ENCODE data around the gene AFF2.

Gene AFF2

DNA sequence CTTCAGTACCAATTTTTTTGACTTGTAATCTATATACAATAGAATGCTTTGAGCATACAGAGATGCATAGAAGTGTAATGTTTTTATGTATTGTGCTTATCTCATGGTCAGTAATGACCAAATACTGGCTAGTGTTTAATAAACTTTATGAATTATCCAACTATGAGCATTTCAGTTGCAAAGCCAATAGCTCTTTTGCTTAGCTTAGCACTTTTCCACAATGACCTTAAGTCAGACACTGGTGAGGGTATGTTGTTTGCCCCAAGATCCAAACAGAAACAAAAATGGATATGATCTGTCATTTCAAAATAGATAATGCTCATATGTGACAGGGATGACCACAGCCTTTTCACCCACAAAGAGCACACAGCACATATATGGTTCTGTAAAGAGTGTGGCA lies 393.0 kb downstream of the AFF2 start:
- Histone ChIP-seq H2AFZ (ENCODE audit: low read length) (no peak overlapping the region), H3K4me1 (ENCODE audit: low read length) (no peaks in the 10 kb centered on the region), H3K27me3 (replicated peaks; ENCODE audit: insufficient read depth, low read length) (no peaks in the 10 kb centered on the region), H3K9me2 (replicated peaks; ENCODE audit: insufficient read depth, low read length) (no peaks in the 10 kb centered on the region), H3K9me3 (replicated peaks; ENCODE audit: insufficient read depth, low read length) (no peaks in the 10 kb centered on the region), H3K36me3 (replicated peaks; ENCODE audit: insufficient read depth, low read length) (no peaks in the 10 kb centered on the region), H3K4me3 (ENCODE audit: low read length) (no peak overlapping the region), H3K79me2 (ENCODE audit: low read length) (no peaks in the 10 kb centered on the region), H3K9ac (ENCODE audit: low read length) (no peak overlapping the region), H3K4me2 (ENCODE audit: low read depth, low read length) (no peak overlapping the region), H3F3A (ENCODE audit: insufficient read depth, low read length) (no peaks in the 10 kb centered on the region), H4K20me1 (ENCODE audit: insufficient read depth, low read length) (no peaks in the 10 kb centered on the region), H3K27ac (ENCODE audit: low read length) (no peak overlapping the region)
- no peak for TF ChIP-seq EZH2 (optimal IDR thresholded peaks at IDR 0.05; ENCODE audit: low read depth, low read length)
- TF ChIP-seq, protein P1, sequence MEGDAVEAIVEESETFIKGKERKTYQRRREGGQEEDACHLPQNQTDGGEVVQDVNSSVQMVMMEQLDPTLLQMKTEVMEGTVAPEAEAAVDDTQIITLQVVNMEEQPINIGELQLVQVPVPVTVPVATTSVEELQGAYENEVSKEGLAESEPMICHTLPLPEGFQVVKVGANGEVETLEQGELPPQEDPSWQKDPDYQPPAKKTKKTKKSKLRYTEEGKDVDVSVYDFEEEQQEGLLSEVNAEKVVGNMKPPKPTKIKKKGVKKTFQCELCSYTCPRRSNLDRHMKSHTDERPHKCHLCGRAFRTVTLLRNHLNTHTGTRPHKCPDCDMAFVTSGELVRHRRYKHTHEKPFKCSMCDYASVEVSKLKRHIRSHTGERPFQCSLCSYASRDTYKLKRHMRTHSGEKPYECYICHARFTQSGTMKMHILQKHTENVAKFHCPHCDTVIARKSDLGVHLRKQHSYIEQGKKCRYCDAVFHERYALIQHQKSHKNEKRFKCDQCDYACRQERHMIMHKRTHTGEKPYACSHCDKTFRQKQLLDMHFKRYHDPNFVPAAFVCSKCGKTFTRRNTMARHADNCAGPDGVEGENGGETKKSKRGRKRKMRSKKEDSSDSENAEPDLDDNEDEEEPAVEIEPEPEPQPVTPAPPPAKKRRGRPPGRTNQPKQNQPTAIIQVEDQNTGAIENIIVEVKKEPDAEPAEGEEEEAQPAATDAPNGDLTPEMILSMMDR (IDR thresholded peaks at IDR 0.05; ENCODE audit: low read length): no peak
- no peak for TF ChIP-seq EZH2phosphoT487 (IDR thresholded peaks at IDR 0.05; ENCODE audit: low read length)
- DNase-seq: no peak

DNA sequence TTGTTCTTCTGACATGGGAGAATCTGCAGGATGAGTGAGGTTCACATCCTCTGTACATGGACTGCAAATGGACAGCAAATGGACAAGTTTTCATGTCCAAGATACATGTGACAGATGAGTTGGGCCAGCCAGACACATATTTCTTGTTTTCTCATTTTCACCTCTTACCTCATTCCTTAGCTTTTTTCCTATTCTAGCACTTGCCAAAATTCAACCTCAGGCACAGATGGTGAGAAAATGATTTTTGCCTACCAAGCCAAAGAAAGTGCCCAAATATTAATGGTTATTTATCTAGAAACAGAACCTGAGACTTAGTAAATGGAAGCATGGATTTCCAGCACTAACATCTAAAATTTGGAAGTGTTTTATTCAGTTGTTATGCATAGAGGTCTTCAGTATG lies 402.2 kb downstream of the AFF2 start:
- H3K9me3 ChIP-seq (replicated peaks; ENCODE audit: insufficient read depth, low read length): no peaks in the 10 kb centered on the region
- no peaks in the 10 kb centered on the region for H3K9me2 ChIP-seq (replicated peaks; ENCODE audit: insufficient read depth, low read length)
- H3F3A ChIP-seq (ENCODE audit: insufficient read depth, low read length): no peaks in the 10 kb centered on the region
- no peaks in the 10 kb centered on the region for H3K27me3 ChIP-seq (replicated peaks; ENCODE audit: insufficient read depth, low read length)
- H3K4me3 ChIP-seq (ENCODE audit: low read length): no peak overlapping the region
- TF ChIP-seq, protein P1 (IDR thresholded peaks at IDR 0.05; ENCODE audit: low read length): no peak
- TF ChIP-seq EZH2 (optimal IDR thresholded peaks at IDR 0.05; ENCODE audit: low read depth, low read length) (no peak), EZH2phosphoT487 (IDR thresholded peaks at IDR 0.05; ENCODE audit: low read length) (no peak)
- no peak overlapping the region for H3K4me2 ChIP-seq (ENCODE audit: low read depth, low read length)
- H3K4me1 ChIP-seq (ENCODE audit: low read length): no peaks in the 10 kb centered on the region
- H3K27ac ChIP-seq (ENCODE audit: low read length): no peak overlapping the region
- DNase-seq: no peak
- H2AFZ ChIP-seq (ENCODE audit: low read length): no peak overlapping the region
- H3K9ac ChIP-seq (ENCODE audit: low read length): no peak overlapping the region
- H4K20me1 ChIP-seq (ENCODE audit: insufficient read depth, low read length): no peaks in the 10 kb centered on the region
- H3K79me2 ChIP-seq (ENCODE audit: low read length): no peaks in the 10 kb centered on the region
- no peaks in the 10 kb centered on the region for H3K36me3 ChIP-seq (replicated peaks; ENCODE audit: insufficient read depth, low read length)

DNA sequence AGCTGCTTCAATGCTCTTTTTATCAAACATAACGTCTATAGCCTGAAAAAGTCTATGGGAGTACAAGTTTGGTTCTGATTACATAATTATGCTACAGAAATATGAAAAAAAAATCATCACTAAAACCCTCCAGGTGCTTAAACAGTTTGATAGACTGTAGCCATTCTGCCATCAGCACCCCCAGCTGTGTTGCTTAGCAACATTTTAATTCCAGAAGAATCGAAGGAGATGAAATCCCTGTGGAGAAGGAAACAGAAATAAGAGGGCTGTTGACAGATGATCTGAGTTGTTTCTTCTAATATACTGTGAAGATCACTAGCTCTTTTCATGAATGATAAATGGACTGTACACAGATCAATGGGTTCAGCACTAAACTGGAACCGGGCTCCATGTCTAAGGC lies 402.8 kb downstream of the AFF2 start:
- H3K27me3 ChIP-seq (replicated peaks; ENCODE audit: insufficient read depth, low read length): no peaks in the 10 kb centered on the region
- H3F3A ChIP-seq (ENCODE audit: insufficient read depth, low read length): no peaks in the 10 kb centered on the region
- H2AFZ ChIP-seq (ENCODE audit: low read length): no peak overlapping the region
- no peak for DNase-seq
- H3K4me3 ChIP-seq (ENCODE audit: low read length): no peak overlapping the region
- no peaks in the 10 kb centered on the region for H3K9me3 ChIP-seq (replicated peaks; ENCODE audit: insufficient read depth, low read length)
- no peak for TF ChIP-seq EZH2 (optimal IDR thresholded peaks at IDR 0.05; ENCODE audit: low read depth, low read length)
- TF ChIP-seq, protein P1 (IDR thresholded peaks at IDR 0.05; ENCODE audit: low read length): no peak
- no peak for TF ChIP-seq EZH2phosphoT487 (IDR thresholded peaks at IDR 0.05; ENCODE audit: low read length)
- no peak overlapping the region for H3K4me2 ChIP-seq (ENCODE audit: low read depth, low read length)
- H3K79me2 ChIP-seq (ENCODE audit: low read length): no peaks in the 10 kb centered on the region
- H3K9me2 ChIP-seq (replicated peaks; ENCODE audit: insufficient read depth, low read length): no peaks in the 10 kb centered on the region
- no peaks in the 10 kb centered on the region for H3K4me1 ChIP-seq (ENCODE audit: low read length)
- no peaks in the 10 kb centered on the region for H4K20me1 ChIP-seq (ENCODE audit: insufficient read depth, low read length)
- no peak overlapping the region for H3K27ac ChIP-seq (ENCODE audit: low read length)
- no peaks in the 10 kb centered on the region for H3K36me3 ChIP-seq (replicated peaks; ENCODE audit: insufficient read depth, low read length)
- H3K9ac ChIP-seq (ENCODE audit: low read length): no peak overlapping the region
